ENCODE measurements around the gene C19orf44.

Gene C19orf44

DNA sequence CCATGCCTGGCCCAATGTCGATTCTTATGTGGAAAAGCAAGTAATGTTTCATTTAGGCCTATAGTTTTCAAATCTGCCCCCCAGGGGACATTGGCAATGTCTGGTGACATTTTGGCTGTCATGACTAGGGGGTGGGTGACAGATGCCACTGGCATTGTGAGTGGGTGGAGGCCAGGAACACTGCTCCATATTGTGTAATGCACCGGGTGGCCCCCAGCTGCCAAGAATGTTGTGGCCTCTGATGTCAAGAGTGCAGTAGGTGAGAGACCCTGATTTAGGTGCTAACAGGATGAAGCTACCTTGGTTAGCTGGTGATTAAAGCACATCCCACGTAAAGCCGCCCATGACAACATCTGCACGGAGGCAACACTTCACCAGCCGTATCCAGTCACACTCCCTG, 10.8 kb downstream of the C19orf44 start:
- TF ChIP-seq, protein P1, sequence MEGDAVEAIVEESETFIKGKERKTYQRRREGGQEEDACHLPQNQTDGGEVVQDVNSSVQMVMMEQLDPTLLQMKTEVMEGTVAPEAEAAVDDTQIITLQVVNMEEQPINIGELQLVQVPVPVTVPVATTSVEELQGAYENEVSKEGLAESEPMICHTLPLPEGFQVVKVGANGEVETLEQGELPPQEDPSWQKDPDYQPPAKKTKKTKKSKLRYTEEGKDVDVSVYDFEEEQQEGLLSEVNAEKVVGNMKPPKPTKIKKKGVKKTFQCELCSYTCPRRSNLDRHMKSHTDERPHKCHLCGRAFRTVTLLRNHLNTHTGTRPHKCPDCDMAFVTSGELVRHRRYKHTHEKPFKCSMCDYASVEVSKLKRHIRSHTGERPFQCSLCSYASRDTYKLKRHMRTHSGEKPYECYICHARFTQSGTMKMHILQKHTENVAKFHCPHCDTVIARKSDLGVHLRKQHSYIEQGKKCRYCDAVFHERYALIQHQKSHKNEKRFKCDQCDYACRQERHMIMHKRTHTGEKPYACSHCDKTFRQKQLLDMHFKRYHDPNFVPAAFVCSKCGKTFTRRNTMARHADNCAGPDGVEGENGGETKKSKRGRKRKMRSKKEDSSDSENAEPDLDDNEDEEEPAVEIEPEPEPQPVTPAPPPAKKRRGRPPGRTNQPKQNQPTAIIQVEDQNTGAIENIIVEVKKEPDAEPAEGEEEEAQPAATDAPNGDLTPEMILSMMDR (IDR thresholded peaks at IDR 0.05): no peak

DNA sequence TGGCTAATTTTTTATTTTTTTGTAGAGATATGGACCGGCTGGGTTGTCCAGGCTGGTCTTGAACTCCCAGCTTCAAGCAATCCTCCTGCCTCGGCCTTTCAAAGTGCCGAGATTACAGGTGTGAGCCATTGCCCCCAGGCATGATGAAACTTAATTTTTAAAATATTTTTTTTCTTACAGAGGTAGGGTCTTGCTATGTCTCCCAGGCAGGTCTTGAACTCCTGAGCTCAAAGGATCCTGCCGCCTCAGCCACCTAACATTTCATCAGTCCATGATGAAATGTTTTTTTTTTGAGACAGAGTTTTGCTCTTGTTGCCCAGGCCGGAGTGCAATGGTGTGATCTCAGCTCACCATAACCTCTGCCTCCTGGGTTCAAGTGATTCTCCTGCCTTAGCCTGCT, 12.4 kb downstream of the C19orf44 start:
- TF ChIP-seq, protein P1 (IDR thresholded peaks at IDR 0.05): no peak

DNA sequence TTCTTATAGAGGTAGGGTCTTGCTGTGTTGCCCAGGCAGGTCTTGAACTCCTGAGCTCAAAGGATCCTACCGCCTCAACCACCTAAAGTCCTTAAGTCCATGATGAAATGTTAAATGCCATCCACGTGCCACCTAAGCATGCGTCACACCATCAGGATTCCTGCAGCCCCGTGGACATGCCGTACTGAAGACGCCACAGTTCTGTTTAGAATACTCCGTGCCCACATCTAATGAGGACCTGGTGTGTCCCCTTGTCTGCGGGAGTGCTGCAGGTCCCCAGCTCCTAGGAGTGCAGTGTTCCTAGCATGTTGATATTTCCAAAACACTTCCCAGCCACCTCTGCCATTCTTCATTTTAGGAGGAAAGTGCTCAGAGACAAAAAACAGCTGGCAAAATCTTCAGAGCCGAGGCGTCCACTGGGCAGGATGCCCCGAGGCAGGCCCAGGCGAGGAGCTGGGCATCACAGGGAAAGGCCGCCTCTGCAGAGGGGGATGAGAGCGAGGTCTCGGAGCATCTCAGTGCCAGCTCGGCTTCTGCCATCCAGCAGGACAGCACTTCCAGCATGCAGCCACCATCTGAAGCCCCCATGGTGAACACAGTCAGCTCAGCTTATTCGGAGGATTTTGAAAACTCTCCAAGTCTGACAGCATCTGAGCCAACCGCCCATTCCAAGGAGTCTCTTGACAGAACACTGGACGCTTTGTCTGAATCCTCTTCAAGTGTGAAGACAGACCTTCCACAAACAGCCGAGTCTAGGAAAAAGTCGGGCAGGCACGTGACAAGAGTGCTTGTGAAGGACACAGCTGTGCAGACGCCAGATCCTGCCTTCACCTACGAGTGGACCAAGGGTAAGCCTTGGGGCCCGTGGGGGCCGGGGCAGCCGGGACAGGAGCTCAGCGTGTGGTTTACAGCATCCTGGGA, 13.2 kb downstream of the C19orf44 start:
- TF ChIP-seq, protein P1 (IDR thresholded peaks at IDR 0.05): no peak

DNA sequence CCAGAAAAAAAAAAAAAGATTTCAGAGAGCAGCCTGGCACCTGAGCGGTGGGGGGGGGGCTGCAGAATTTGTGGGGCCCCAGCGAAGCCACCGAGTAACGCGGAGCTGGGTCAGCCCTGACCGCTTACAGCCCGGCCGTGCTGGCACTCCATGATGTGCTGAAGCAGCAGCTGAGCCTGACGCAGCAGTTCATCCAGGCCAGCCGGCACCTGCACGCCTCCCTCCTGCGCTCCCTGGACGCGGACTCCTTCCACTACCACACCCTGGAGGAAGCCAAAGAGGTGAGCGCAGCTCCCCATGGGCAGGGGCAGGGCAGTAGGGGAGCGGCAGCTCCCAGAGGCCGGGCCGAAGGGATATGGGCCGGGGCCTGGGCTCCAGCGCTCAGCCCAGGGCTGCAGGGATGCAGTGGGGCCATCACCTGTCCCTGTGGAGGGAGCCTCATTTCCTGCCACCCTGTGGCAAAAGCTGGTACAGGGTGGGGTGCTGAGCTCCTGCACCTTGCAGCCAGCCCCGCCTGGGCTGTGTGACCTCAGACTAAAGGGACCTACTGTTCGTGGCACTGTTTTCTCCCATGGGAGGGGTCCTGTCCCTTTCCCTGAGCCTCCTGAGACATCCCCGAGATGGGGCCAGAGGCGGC, 18.3 kb downstream of the C19orf44 start:
- TF ChIP-seq, protein P1 (IDR thresholded peaks at IDR 0.05): no peak

DNA sequence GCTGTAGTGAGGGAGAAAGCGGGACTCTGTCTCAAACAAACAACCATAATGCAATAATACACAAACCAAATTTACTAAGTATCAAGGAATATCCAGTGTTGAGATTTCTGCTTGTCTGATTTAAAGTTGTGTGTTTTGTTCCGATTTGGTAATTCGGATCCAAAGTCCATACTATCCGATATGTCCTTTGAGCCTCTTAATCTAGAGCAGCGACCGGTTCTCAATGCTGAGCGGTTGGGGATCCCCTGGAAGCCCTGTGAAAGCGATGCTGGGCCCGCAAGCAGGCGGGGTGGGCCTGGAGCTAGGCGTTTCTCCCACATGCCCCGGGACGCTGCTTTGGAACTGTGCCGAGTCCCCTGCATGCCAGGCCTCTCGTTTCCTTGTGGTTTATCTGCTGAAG, 20.2 kb downstream of the C19orf44 start:
- TF ChIP-seq, protein P1 (IDR thresholded peaks at IDR 0.05): no peak

DNA sequence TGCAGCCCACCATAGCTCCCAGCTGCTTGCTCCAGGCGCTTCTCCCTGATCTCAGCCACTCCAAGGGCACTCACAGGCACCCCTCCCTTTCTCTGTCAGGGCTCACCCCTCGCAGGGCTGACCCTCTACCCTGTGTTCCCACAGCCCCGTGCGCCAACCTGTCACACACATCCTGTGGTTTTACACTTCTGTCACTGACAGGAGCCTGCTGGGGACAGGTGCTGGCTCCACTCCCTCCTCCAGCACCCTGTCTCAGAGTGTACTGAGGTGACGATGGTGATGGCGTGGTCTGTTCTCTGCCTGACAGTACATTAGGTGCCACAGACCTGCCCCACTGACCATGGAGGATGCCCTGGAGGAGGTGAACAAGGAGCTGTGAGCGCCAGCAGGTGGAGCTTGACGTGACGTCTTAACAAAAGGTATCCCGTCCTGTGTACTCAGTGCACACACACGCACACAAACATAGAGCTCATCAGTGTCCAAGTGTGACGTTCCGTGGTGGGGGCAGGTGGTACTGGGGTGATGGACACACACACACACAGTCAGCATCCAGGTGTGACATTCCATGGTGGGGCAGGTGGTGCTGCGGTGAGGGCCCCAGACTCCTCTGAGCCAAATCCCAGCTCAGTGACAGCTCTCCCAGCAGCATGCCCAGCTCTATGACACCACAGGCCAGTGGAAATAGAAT, 20.9 kb downstream of the C19orf44 start:
- TF ChIP-seq, protein P1 (IDR thresholded peaks at IDR 0.05): no peak

DNA sequence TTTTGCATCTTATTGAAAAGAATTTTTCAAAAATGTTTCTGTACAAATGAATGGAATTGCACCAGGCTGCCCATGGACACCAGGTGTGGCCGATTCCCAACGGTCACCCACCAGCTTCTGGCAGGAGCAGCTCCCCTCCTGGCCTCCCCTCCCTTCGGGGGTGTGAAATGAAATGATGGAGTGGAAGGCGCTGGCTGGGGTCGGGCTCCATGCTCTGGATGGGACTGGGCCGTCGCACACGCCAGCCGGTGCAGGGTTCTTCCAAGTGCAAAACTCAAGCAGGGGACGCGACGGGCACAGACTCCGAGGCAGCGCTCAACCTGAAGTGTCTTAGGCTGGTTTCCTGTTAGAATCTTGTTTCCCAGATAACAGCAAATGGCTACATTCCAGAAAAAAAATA, 21.9 kb downstream of the C19orf44 start:
- TF ChIP-seq, protein P1 (IDR thresholded peaks at IDR 0.05): no peak

Measured in LNCAP (cell line).